ENCODE measurements around the gene BANF1.

The BANF1 gene

GRCh38 chr11:66011239-66011784 lies 9.0 kb downstream of the BANF1 start:
- DNase-seq (ENCODE audit: low read depth), result no peak
- TF ChIP-seq MAX (IDR thresholded peaks at IDR 0.05; ENCODE audit: low read depth, low read length) (no peak), CTCF (IDR thresholded peaks at IDR 0.05; ENCODE audit: low read depth, low read length) (no peak), MYC (IDR thresholded peaks at IDR 0.05; ENCODE audit: low read depth, low read length) (no peak), POLR2A (IDR thresholded peaks at IDR 0.05; ENCODE audit: extremely low read depth, insufficient read length) (no peak)
- H3K4me3 ChIP-seq (ENCODE audit: low read depth, low read length), result no peak overlapping the region

GRCh38 chr11:66011785-66012303 lies 9.5 kb downstream of the BANF1 start, which contains the start of gene CST6:
Gene CST6, plus strand, starts transcription at chr11:66012008. Its CDS starts 37 bp downstream, at chr11:66012045.
- TF ChIP-seq POLR2A (IDR thresholded peaks at IDR 0.05; ENCODE audit: extremely low read depth, insufficient read length) (no peak), MAX (IDR thresholded peaks at IDR 0.05; ENCODE audit: low read depth, low read length) (no peak), MYC (IDR thresholded peaks at IDR 0.05; ENCODE audit: low read depth, low read length) (no peak), CTCF (IDR thresholded peaks at IDR 0.05; ENCODE audit: low read depth, low read length) (no peak)
- no peak within 1 kb of the TSS for H3K4me3 ChIP-seq (ENCODE audit: low read depth, low read length)
- DNase-seq (ENCODE audit: low read depth), result no peak

DNA sequence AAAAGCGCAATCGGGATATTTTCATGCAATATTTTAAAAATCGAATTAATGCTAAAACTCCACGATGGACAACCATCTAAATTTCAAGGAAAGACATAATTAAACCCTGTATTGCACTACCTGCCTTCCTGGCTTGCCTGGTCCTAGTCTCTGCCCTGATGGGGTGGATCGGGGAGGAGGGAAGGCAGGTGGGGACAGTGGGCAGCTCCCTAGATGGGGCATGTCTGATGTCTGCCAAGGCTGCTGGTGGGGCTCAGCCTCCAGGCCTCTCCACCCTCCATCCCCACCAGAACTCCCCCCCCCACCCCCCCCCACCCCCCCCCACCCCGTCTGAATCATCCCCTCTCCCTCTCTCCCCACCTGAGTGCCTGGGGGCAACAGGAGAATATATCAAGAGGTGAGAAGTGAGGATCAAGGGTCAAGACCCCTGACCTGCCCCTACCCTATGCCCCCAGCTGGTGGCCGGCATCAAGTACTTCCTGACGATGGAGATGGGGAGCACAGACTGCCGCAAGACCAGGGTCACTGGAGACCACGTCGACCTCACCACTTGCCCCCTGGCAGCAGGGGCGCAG lies 10.2 kb downstream of the BANF1 start:
- no peak for DNase-seq (ENCODE audit: low read depth)
- no peak for TF ChIP-seq POLR2A (IDR thresholded peaks at IDR 0.05; ENCODE audit: extremely low read depth, insufficient read length)
- no peak for TF ChIP-seq MAX (IDR thresholded peaks at IDR 0.05; ENCODE audit: low read depth, low read length)
- TF ChIP-seq MYC (IDR thresholded peaks at IDR 0.05; ENCODE audit: low read depth, low read length), result no peak
- no peak for TF ChIP-seq CTCF (IDR thresholded peaks at IDR 0.05; ENCODE audit: low read depth, low read length)
- no peak overlapping the region for H3K4me3 ChIP-seq (ENCODE audit: low read depth, low read length)

- peak; percentile 66 for DNase-seq (ENCODE audit: low read depth)
- no peak for TF ChIP-seq MYC (IDR thresholded peaks at IDR 0.05; ENCODE audit: low read depth, low read length)
- no peak for TF ChIP-seq POLR2A (IDR thresholded peaks at IDR 0.05; ENCODE audit: extremely low read depth, insufficient read length)
- TF ChIP-seq CTCF (IDR thresholded peaks at IDR 0.05; ENCODE audit: low read depth, low read length), result no peak
- no peak for TF ChIP-seq MAX (IDR thresholded peaks at IDR 0.05; ENCODE audit: low read depth, low read length)
- no peak overlapping the region for H3K4me3 ChIP-seq (ENCODE audit: low read depth, low read length)
Observed at GRCh38 chr11:66012946-66013761, 10.9 kb downstream of the BANF1 start.

DNA sequence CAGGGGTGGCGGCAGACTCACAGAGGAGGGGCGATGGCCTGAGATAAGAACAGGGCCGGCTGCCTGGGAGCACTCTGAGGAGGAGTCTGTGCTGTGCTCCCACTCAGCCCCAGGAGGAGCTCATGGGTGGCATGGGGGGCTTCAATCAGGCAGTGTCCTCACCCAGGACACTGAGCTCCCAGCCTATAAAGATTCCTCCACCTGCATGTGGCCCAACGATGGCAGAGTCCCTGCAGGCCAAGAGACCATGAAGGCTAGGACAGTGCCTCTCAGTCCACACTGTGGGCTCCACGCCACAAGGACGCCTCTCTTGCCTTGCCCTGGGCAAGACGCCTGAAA lies 11.4 kb downstream of the BANF1 start:
- no peak for TF ChIP-seq MAX (IDR thresholded peaks at IDR 0.05; ENCODE audit: low read depth, low read length)
- no peak for TF ChIP-seq POLR2A (IDR thresholded peaks at IDR 0.05; ENCODE audit: extremely low read depth, insufficient read length)
- TF ChIP-seq MYC (IDR thresholded peaks at IDR 0.05; ENCODE audit: low read depth, low read length), result no peak
- no peak for TF ChIP-seq CTCF (IDR thresholded peaks at IDR 0.05; ENCODE audit: low read depth, low read length)
- no peak overlapping the region for H3K4me3 ChIP-seq (ENCODE audit: low read depth, low read length)
- DNase-seq (ENCODE audit: low read depth), result no peak

Data from NB4 (cell line).